ENCODE data around the gene CISD1. TPM values are rescaled to one million over a fixed set of nuclear protein-coding genes. Genes with fewer than 3 reads are reported as not detected.
A peak's percentile ranks its signal among the peaks of the same experiment; 100 is the strongest.
"Not testable (repeated sequence)": the region's sequence is repeated elsewhere in the genome, so short reads cannot be mapped to it uniquely, and the experiment has no call there.

The CISD1 gene
- total RNA-seq, result 100 to 1,000 TPM; 133 to 135 TPM
- long read RNA-seq, transcript CISD1-201 (3 exons, 2,479 nt), result major isoform, 11 of 11 reads
- long read RNA-seq, partial matches to known transcripts, result 0 of 11 reads
- long read RNA-seq, other reads (novel, unspliced or antisense), result 0 of 11 reads

DNA sequence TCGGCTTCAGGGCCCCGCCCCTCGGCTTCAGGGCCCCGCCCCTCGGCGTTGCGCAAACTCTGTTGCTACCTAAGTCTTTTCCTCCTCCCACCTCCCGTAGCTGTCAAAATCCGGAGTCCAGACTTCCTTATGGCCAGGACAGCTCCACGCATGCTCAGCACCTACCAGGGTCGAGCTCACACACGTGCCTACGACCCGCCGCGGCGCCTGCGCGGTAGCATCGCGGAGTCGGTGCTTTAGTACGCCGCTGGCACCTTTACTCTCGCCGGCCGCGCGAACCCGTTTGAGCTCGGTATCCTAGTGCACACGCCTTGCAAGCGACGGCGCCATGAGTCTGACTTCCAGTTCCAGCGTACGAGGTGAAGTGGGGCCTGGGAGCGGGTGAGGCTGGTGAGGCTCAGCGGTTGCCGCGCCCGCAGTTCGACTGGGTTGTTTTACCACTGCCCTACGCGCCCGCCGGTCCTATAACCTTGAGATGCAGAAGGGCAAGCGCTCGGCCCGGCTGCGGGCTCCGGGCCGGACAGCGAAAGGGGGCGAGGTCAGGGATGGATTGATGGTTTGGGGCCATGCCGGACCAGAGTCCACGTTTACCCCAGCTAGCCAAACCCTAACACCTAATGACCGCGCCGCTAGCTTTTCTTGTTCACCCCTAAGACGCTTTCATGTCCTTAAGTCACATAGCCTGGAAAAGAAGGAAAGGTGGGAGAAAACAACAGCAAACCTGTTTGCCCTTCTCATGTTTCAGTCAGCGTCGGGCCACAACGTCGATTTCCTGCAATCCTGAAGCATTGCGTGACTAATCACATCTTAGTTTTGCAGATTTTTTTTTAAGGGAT is at the start of gene CISD1:
Gene CISD1, plus strand, starts transcription at position 217 of the 836 bp plus-strand sequence. Its CDS starts 112 bp downstream, at position 329.
- DNase-seq (peak; percentile 97), ATAC-seq (peak; percentile 88 to 93)
- intact Hi-C loops (cut with DNase I), result loop anchor here in 1 of 2 donors (2.0 kb wide), 1 partner anchor 66 kb away; the partner anchor contains the start of gene UBE2D1

DNA sequence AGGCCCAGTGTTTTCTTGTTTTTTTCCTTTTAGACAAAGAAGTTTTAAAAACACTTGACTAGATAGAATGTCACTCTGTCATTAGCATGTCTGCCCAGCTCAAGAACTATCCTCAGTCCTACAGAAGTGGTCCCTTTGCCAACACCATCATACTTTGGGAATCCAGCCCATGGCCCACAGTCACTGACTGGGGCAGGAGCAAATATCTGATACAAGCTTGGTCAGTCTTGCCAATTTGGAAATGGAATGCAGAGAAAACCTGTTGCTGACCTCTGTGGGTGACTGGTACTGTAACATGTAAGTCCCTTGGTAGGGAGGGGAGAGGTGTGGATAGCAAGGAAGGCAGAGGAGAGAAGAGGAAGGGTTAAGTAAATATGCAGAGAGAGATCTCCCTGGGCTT is 49.1 kb upstream of the CISD1 start:
- DNase-seq (no peak), ATAC-seq (peak; percentile 8 to 73)
- intact Hi-C loops (cut with DNase I), result no loop called here

DNA sequence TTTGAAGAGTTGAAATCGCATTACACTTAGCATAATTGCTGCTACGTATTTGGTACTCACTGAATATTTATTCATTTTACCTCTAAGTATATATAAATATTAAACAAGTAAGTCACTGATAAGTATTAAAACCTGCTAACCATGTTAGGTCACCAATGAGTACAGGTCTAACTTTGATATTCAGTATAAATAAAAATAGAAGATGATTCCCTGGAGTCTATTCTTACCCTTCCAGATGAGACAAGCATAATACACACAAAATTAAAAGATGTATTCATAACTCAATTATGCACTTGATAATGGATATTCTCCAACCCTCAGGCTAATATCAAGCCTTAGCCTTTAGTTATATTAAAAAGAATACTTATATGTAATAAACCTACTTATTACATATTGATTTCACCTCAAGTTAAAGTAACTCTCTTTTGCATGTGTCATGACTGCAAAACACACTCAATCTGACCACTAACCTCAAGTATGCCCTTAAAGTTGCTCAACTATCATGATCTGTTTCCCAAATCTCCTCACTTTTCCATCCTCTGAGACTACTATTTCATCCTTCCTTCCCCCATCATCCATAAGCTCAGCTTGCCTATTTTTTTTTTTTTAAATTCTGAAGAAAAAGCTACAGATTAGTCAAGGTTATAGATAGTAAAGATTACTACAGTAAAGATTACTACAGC is 48.1 kb upstream of the CISD1 start:
- ATAC-seq (peak in 1 of 2 donors; percentile 68), DNase-seq (no peak)
- intact Hi-C loops (cut with DNase I), result no loop called here

- intact Hi-C loops (cut with DNase I), result no loop called here
- no peak for DNase-seq
- ATAC-seq, result no peak
These were observed 43.3 kb upstream of the CISD1 start for GRCh38 chr10:58225654-58226053.

- ATAC-seq; DNase-seq; intact Hi-C loops (cut with DNase I): not testable (repeated sequence)
These were observed 39.1 kb upstream of the CISD1 start for GRCh38 chr10:58229856-58230255.

GRCh38 chr10:58237014-58237834 is 31.7 kb upstream of the CISD1 start:
- DNase-seq (no peak), ATAC-seq (no peak)
- intact Hi-C loops (cut with DNase I), result no loop called here

DNA sequence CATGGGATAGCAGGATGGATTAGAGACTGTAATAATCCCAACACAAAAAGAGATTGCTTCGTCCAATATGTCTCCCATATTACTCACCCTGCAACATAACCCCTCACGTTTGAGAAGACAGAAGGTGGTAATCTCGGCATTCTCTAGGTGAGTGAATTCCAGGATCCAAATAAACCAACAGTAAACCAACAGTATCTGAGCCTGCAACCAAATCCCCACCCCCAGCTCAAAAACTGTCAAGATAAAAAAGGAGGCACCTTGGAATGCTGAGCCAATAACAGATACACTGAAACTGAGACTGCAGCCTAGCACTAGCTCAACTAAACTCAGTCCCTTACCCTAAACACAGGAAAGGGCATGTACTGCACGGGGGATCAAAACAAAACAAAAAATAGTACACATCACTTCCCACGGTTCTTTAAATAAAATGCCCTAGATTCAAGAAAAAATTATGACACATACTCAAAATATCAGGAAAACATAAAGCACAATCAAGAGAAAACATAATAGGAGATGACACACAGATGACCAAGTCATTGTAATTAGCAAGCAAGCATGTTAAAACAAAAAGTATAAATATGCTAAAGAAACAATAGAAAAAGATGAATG is 29.3 kb upstream of the CISD1 start:
- intact Hi-C loops (cut with DNase I), result no loop called here
- ATAC-seq, result no peak
- DNase-seq, result no peak

DNA sequence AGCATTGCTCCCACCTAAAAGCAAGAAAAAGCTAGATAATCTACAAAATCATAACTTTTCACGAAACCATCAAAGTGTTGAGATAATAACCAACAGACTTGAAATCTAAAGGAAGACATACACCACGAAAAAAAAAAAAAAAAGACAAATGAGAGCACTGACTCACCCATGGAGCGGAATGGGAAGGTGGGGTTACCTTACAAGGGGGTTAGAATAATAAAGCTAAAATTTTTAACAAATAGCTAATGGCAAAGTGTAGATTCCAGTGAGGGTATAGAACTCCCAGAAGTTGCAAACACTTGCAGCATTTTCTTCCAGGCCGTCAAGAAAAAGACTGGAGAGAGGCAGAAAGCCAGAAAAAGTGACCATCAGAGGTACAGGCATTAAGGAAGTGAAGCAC is 28.4 kb upstream of the CISD1 start:
- DNase-seq (no peak), ATAC-seq (no peak)
- intact Hi-C loops (cut with DNase I), result no loop called here

DNA sequence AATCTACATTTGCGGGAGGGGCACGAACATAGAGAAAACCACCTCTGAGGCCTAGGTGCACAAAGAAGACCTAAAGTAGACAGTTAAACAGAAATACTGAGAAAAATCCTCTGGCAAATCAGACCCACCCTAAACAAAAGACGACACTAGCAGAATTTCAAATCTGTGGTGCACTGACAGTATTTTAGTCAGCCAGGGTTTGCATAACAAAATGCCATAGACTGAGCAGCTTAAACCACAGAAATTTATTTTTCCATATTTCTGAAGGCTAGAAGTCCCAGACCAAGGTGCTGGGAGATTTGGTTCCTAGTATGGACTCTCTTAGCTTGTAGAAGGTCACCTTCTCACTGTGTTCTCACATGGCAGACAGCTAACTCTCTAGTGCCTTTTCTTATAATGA is 27.6 kb upstream of the CISD1 start:
- intact Hi-C loops (cut with DNase I), result no loop called here
- no peak for DNase-seq
- no peak for ATAC-seq

- intact Hi-C loops (cut with DNase I), result no loop called here
- no peak for ATAC-seq
- DNase-seq, result no peak
These were observed 25.7 kb upstream of the CISD1 start for GRCh38 chr10:58243269-58243668.

DNA sequence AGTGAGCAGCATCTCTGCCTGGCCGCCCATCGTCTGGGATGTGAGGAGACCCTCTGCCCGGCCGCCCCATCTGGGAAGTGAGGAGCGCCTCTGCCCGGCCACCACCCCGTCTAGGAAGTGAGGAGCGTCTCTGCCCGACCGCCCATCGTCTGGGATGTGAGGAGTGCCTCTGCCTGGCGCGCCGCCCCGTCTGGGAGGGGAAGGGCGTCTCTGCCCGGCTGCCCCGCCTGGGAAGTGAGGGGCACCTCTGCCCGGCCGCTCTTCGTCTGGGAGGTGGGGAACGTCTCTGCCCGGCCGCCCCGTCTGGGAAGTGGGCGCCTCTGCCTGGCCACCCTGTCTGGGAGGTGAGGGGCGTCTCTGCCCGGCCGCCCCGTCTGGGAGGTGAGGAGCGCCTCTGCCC is 25.2 kb upstream of the CISD1 start:
- DNase-seq; intact Hi-C loops (cut with DNase I); ATAC-seq: not testable (repeated sequence)

GRCh38 chr10:58244242-58244641 is 24.7 kb upstream of the CISD1 start:
- intact Hi-C loops (cut with DNase I); DNase-seq; ATAC-seq: not testable (repeated sequence)

DNA sequence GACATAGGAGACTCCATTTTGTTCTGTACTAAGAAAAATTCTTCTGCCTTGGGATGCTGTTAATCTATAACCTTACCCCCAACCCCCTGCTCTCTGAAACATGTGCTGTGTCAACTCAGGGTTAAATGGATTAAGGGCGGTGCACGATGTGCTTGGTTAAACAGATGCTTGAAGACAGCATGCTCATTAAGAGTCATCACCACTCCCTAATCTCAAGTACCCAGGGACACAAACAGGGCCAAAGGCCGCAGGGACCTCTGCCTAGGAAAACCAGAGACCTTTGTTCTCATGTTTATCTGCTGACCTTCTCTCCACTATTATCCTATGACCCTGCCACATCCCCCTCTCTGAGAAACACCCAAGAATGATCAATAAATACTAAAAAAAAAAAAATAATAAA is 24.3 kb upstream of the CISD1 start:
- ATAC-seq; intact Hi-C loops (cut with DNase I); DNase-seq: not testable (repeated sequence)

GRCh38 chr10:58253184-58253583 is 15.8 kb upstream of the CISD1 start:
- DNase-seq (no peak), ATAC-seq (no peak)
- intact Hi-C loops (cut with DNase I), result no loop called here

DNA sequence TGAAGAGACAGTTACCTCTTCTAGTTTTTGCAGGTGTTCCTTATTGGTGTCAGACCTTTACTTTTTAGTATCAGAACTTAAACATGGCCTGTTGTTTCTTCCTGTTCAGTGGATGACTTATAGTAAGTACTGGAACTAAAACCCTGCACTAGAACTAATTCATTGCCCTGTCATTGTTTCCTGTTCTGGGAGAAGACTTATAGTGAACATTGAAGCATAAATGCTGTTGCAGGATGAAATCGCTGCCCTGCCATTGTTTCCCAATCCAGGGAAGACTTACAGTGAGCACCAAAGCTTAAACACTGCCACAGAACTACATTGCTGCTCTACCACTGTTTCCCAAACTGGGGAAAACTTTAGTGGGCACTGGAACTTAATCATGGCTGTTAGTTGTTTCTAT is 14.3 kb upstream of the CISD1 start:
- intact Hi-C loops (cut with DNase I), result no loop called here
- DNase-seq (no peak), ATAC-seq (no peak)

- intact Hi-C loops (cut with DNase I); ATAC-seq; DNase-seq: not testable (repeated sequence)
These were observed 12.8 kb upstream of the CISD1 start for GRCh38 chr10:58256013-58256780.

DNA sequence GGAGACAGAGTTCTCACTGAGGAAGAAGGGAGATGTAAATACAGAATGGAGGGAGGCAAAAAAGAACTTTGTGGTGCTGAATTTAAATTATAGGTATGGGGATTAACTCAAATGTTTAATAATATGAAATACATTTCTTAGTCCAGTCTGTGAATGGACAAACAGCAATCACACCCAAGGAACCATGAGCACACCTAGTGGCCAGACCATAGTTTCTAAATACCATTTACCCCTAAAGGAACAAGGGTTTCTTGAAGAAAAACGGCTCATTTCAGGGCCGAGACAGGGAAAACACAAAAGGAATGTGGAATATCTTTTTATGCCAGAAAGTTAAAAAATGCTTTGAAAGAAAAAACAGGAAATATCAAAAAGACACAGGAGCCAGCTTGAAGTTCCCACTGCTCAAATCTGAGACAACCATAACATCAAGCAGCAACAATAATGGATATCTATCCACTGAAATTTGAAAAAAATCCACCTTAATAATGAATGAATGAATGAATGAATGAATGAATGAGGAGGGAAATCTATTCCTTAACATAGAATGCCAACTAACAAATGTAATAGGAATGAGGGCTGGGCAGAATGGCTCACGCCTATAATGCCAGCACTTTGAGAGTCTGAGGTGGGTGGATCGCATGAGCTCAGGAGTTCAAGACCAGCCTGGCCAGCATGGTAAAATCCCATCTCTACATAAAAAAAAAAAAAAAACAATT is 9.8 kb upstream of the CISD1 start:
- ATAC-seq (no peak), DNase-seq (no peak)
- intact Hi-C loops (cut with DNase I), result no loop called here

DNA sequence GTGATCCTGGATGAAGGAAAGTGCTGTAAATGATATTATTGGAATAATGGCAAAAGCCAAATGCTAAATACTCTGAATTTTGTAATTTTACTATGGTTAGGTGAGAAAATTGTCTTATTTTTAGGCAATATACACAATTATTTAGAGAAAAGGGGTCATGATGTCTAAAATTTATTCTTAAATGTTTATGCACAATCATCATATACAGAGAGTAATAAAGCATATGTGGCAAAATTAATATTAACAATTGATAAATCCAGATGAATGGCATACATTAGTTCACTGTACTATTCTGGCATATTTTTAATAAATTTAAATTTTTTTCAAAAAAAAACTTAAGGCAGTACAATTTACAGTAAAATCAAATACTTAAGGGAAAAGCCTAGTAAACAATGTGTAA is 8.6 kb upstream of the CISD1 start:
- DNase-seq (no peak), ATAC-seq (no peak)
- intact Hi-C loops (cut with DNase I), result no loop called here
